Activated naive CD8-positive, alpha-beta T cell (primary cell): ENCODE data around the gene CPTP.

ENCODE experiments used
- H3K27ac Mint-ChIP-seq: one replicate; pipeline ENCODE4 v1.8.0; 2021; ENCODE audit warnings: mixed read lengths
- H3K27me3 Mint-ChIP-seq: one replicate; pipeline ENCODE4 v1.8.0; 2021; ENCODE audit warnings: mixed read lengths
- H3K36me3 Mint-ChIP-seq: one replicate; pipeline ENCODE4 v1.8.0; 2021; ENCODE audit warnings: mixed read lengths
- H3K4me1 Mint-ChIP-seq: one replicate; pipeline ENCODE4 v1.8.0; 2021; ENCODE audit warnings: low read depth, mixed read lengths
- H3K4me3 Mint-ChIP-seq: one replicate; pipeline ENCODE4 v1.8.0; 2021; ENCODE audit warnings: mild to moderate bottlenecking, mixed read lengths
- H3K9me3 Mint-ChIP-seq: one replicate; pipeline ENCODE4 v1.8.0; 2021; ENCODE audit warnings: low read depth, mixed read lengths

The CPTP gene

GRCh38 chr1:1374929-1375662 lies 50.5 kb downstream of the CPTP start, which contains the start of gene AURKAIP1:
AURKAIP1 (minus strand) TSS chr1:1375207; CDS start chr1:1374756, 451 bp downstream.
- H3K27ac Mint-ChIP-seq = peak within 1 kb of the TSS; percentile 93
- H3K9me3 Mint-ChIP-seq = no peaks in the 10 kb centered on the region
- H3K4me3 Mint-ChIP-seq = peak within 1 kb of the TSS; percentile 91
- H3K36me3 Mint-ChIP-seq = no peaks in the 10 kb centered on the region
- H3K4me1 Mint-ChIP-seq = peaks cover 14% of the 10 kb centered on the region
- no peaks in the 10 kb centered on the region for H3K27me3 Mint-ChIP-seq

DNA sequence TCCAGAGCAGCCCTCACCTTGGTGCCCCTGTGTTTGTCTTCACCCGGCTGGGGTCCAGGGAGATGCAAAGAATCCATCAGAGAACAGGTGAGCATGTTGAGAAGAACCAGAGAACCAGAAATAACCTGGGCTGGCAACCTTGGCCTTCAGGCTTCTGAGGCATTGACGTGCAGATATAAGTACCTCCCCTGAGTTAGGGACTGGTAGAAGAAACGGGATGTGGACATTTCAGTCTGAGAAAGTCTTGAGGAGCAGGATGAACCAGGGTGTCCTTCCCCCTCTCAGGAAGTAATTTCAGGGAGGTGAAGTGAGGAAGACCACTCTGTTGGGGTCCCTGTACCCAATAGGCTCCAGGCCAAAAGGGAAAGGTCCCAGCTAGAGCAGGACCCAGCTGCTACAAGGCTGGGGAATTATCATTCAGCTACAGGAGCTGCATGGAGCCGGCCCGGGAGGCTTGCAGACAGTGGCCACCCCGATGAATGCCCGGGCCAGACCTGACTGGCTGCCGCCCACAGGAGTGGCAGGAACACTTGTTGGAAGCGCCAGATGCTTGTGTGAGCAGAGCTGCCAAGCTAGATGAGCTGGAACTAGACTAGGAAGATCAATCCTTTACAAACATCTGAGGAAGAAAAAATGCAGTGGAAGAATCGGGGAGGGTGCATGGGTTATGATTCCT lies 52.1 kb downstream of the CPTP start:
- H3K27me3 Mint-ChIP-seq = no peaks in the 10 kb centered on the region
- peak overlapping the region; percentile 91 for H3K4me3 Mint-ChIP-seq
- H3K27ac Mint-ChIP-seq = peak overlapping the region; percentile 28
- H3K4me1 Mint-ChIP-seq = peaks cover 8% of the 10 kb centered on the region
- H3K36me3 Mint-ChIP-seq = no peaks in the 10 kb centered on the region
- no peaks in the 10 kb centered on the region for H3K9me3 Mint-ChIP-seq

GRCh38 chr1:1377540-1378205 lies 53.1 kb downstream of the CPTP start:
- H3K36me3 Mint-ChIP-seq = no peaks in the 10 kb centered on the region
- H3K9me3 Mint-ChIP-seq = no peaks in the 10 kb centered on the region
- no peaks in the 10 kb centered on the region for H3K27me3 Mint-ChIP-seq
- H3K4me3 Mint-ChIP-seq = no peak overlapping the region
- peaks cover 7% of the 10 kb centered on the region for H3K4me1 Mint-ChIP-seq
- no peak overlapping the region for H3K27ac Mint-ChIP-seq
